A549 (cell line): ENCODE data around the gene DET1. TPM values are rescaled to one million over a fixed set of nuclear protein-coding genes. Genes with fewer than 3 reads are reported as not detected.
"Not testable (repeated sequence)": the region's sequence is repeated elsewhere in the genome, so short reads cannot be mapped to it uniquely, and the experiment has no call there.

Experiments used
- ATAC-seq, 2 experiments: fragments of 200-7000 bp in 1 of 2; fragments of >200 bp in 1 of 2; cut with Nextera tagmentation in 1 of 2; cut with Tn5 transposase in 1 of 2; 3 replicates each; pipeline versions ENCODE4 v1.8.0 to v1.9.1; 2018 to 2020; ENCODE audit warnings: mild to moderate bottlenecking in 1 of 2, moderate library complexity in 1 of 2
- CTCF ChIA-PET: fragments of 300-600 bp; sonication (Branson Sonifier 250); formaldehyde crosslinking; extraction: SDS; loops from one replicate; lab custom pipeline; 2021; ENCODE audit warnings: antibody characterized with exemption, inconsistent platforms; lab: Yijun Ruan, JAX
- POLR2A ChIA-PET: fragments of 350-600 bp; formaldehyde crosslinking; extraction: SDS; loops from one replicate; lab custom pipeline; 2021; ENCODE audit warnings: antibody characterized with exemption, inconsistent platforms; lab: Yijun Ruan, JAX
- DNase-seq, 2 experiments: peaks; one replicate each; pipeline versions ENCODE4 v3.0.0 to v3.0.0-alpha.2; 2011 to 2016; ENCODE audit warnings: low read depth in 1 of 2, low spot score in 1 of 2
- FAIRE-seq: peaks from 2 replicates; lab custom pipeline; 2011; peaks lifted over from hg19 to GRCh38; lab: Jason Lieb, UNC
- H3K27ac ChIP-seq, 2 experiments: fragments of >200 bp; sonication (Bioruptor Twin); formaldehyde crosslinking; 3 replicates each; pipeline ENCODE4 v1.5.1; 2016 to 2017
- H3K4me1 ChIP-seq: fragments of >200 bp; sonication (Bioruptor Twin); formaldehyde crosslinking; 3 replicates; pipeline ENCODE4 v1.6.1; 2016
- H3K4me2 ChIP-seq: fragments of >200 bp; sonication (Bioruptor Twin); formaldehyde crosslinking; 3 replicates; pipeline ENCODE4 v1.6.1; 2016
- H3K4me3 ChIP-seq: fragments of >200 bp; sonication (Bioruptor Twin); formaldehyde crosslinking; 3 replicates; pipeline ENCODE4 v1.5.1; 2016
- H3K9me3 ChIP-seq: fragments of >200 bp; sonication (Bioruptor Twin); formaldehyde crosslinking; 3 replicates; pipeline ENCODE4 v1.6.1; 2016
- ATOH8 ChIP-seq: fragments of 250-450 bp; sonication (Bioruptor Pico); IDR thresholded peaks from 2 replicates; pipeline ENCODE4 v1.5.0; 2020; ENCODE audit warnings: low read depth, mild to moderate bottlenecking, moderate library complexity
- CHD2 ChIP-seq: fragments of 150-350 bp; IDR thresholded peaks from 2 replicates; pipeline ENCODE4 v1.6.1; 2014; ENCODE audit warnings: low read length; ENCODE audit not compliant: partially characterized antibody
- CTCF ChIP-seq: fragments of >200 bp; sonication (Bioruptor Twin); formaldehyde crosslinking; IDR thresholded peaks from 3 replicates; pipeline ENCODE4 v1.5.1; 2016
- FOSB ChIP-seq: fragments of 250-450 bp; sonication (Bioruptor Pico); IDR thresholded peaks from 2 replicates; pipeline ENCODE4 v1.5.0; 2020; ENCODE audit warnings: mild to moderate bottlenecking, moderate library complexity
- GATA3 ChIP-seq: IDR thresholded peaks from 2 replicates; pipeline ENCODE4 v1.6.1; 2012; ENCODE audit warnings: borderline replicate concordance
- HDAC2 ChIP-seq: fragments of 200-600 bp; sonication (generic); IDR thresholded peaks from 2 replicates; pipeline ENCODE4 v1.6.1; 2016
- HEYL ChIP-seq: fragments of 250-450 bp; sonication (Bioruptor Pico); IDR thresholded peaks from 2 replicates; pipeline ENCODE4 v1.8.0; 2021; ENCODE audit warnings: mild to moderate bottlenecking, moderate library complexity
- HOXA7 ChIP-seq: fragments of 250-450 bp; sonication (Bioruptor Pico); IDR thresholded peaks from 2 replicates; pipeline ENCODE4 v1.5.0; 2020; ENCODE audit warnings: mild to moderate bottlenecking, moderate library complexity
- HOXB5 ChIP-seq: fragments of 250-450 bp; sonication (Bioruptor Pico); IDR thresholded peaks from 2 replicates; pipeline ENCODE4 v1.5.0; 2020; ENCODE audit warnings: mild to moderate bottlenecking, moderate library complexity
- KDM1A ChIP-seq: fragments of 200-600 bp; sonication (generic); IDR thresholded peaks from 2 replicates; pipeline ENCODE4 v1.6.1; 2016; ENCODE audit warnings: low read depth, mild to moderate bottlenecking
- MAFK ChIP-seq: fragments of 450-650 bp; IDR thresholded peaks from 2 replicates; pipeline ENCODE4 v1.6.1; 2014; ENCODE audit not compliant: partially characterized antibody
- MAZ ChIP-seq: fragments of 150-350 bp; IDR thresholded peaks from 2 replicates; pipeline ENCODE4 v1.6.1; 2014; ENCODE audit warnings: antibody characterized with exemption, low read depth, low read length, borderline replicate concordance
- NR3C1 ChIP-seq: fragments of >200 bp; sonication (Bioruptor Twin); formaldehyde crosslinking; IDR thresholded peaks from 3 replicates; pipeline ENCODE4 v1.6.1; 2017
- PHF8 ChIP-seq: fragments of 200-600 bp; sonication (generic); IDR thresholded peaks from 2 replicates; pipeline ENCODE4 v1.6.1; 2016; ENCODE audit warnings: low read depth, mild to moderate bottlenecking, antibody characterized with exemption, moderate library complexity, borderline replicate concordance
- POLR2AphosphoS2 ChIP-seq: conservative IDR thresholded peaks from 2 replicates; pipeline ENCODE4 v1.6.1; 2012; ENCODE audit warnings: low read length, improper control_type of control experiment, inconsistent platforms
- RAD21 ChIP-seq, 2 experiments: fragments of >200 bp in 1 of 2; sonication (Bioruptor Twin) in 1 of 2; formaldehyde crosslinking in 1 of 2; IDR thresholded peaks in 1 of 2; conservative IDR thresholded peaks in 1 of 2; 2 replicates in 1 of 2; 3 replicates in 1 of 2; pipeline ENCODE4 v1.6.1; 2012 to 2018; ENCODE audit warnings: inconsistent platforms in 1 of 2
- RCOR1 ChIP-seq: fragments of 150-350 bp; IDR thresholded peaks from 2 replicates; pipeline ENCODE4 v1.6.1; 2014; ENCODE audit warnings: antibody characterized with exemption, low read length, low read depth
- RFX5 ChIP-seq: fragments of 450-650 bp; IDR thresholded peaks from 2 replicates; pipeline ENCODE4 v1.7.1; 2014; ENCODE audit warnings: antibody characterized with exemption, mild to moderate bottlenecking, moderate library complexity
- RNF2 ChIP-seq: fragments of 200-600 bp; sonication (generic); IDR thresholded peaks from 2 replicates; pipeline ENCODE4 v1.6.1; 2016; ENCODE audit warnings: low read depth, mild to moderate bottlenecking, antibody characterized with exemption, moderate library complexity, borderline replicate concordance
- SMC3 ChIP-seq: fragments of >200 bp; sonication (Bioruptor Twin); formaldehyde crosslinking; IDR thresholded peaks from 3 replicates; pipeline ENCODE4 v1.6.1; 2018; ENCODE audit warnings: inconsistent platforms
- TFCP2L1 ChIP-seq: fragments of 250-450 bp; sonication (Bioruptor Pico); IDR thresholded peaks from 2 replicates; pipeline ENCODE4 v1.5.0; 2021; ENCODE audit warnings: mild to moderate bottlenecking
- ZC3H11A ChIP-seq: fragments of 450-650 bp; IDR thresholded peaks from 2 replicates; pipeline ENCODE4 v1.6.1; 2014; ENCODE audit warnings: antibody characterized with exemption, mild to moderate bottlenecking
- ZFP36 ChIP-seq: fragments of 450-650 bp; IDR thresholded peaks from 2 replicates; pipeline ENCODE4 v1.6.1; 2014; ENCODE audit warnings: borderline replicate concordance; ENCODE audit not compliant: partially characterized antibody
- ZNF302 ChIP-seq: fragments of 250-450 bp; sonication (Bioruptor Pico); IDR thresholded peaks from 2 replicates; pipeline ENCODE4 v1.9.0; 2021; ENCODE audit warnings: inconsistent platforms, mild to moderate bottlenecking, moderate library complexity
- WGBS: methylation state at CpG from one replicate; pipeline ENCODE4 v1.1.6; 2017; ENCODE audit errors: missing lambda C conversion rate; 5-methylcytosine and 5-hydroxymethylcytosine counted together
- polyA plus RNA-seq, 4 experiments: library from polyadenylated mRNA; depleted of rRNA in 3 of 4; stranded (reverse); fragments of >200 nt; fragmentation: RNase III in 1 of 4; extraction: RNeasy Plus Mini Kit Qiagen cat#74134 plus additional on column Dnase treatment in 1 of 4; gene quantifications; 2 replicates in 3 of 4; 3 replicates in 1 of 4; pipeline ENCODE4 v1.2.3, GENCODE V29; 2011 to 2017
- TF ChIP-seq, protein P1 (sequence below): fragments of 150-350 bp; IDR thresholded peaks from 2 replicates; pipeline ENCODE4 v1.6.1; 2014; ENCODE audit warnings: low read depth, mild to moderate bottlenecking, low read length
- TF ChIP-seq, protein P2 (sequence below): IDR thresholded peaks from 2 replicates; pipeline ENCODE4 v1.6.1; 2012
- TF ChIP-seq, protein P3 (sequence below): fragments of >200 bp; sonication (Bioruptor Twin); formaldehyde crosslinking; IDR thresholded peaks from 3 replicates; pipeline ENCODE4 v1.6.1; 2016

Gene DET1
- polyA plus RNA-seq, 2 of the 4 experiments (the other 2 are of a cell fraction) = 3.9 to 12.4 TPM

- WGBS = 94% methylated on average over 6 of the region's 6 CpGs
- ATAC-seq = no peak
These were observed 75.7 kb downstream of the DET1 start for GRCh38 chr15:88470625-88471372.

GRCh38 chr15:88469321-88469720, 77.2 kb downstream of the DET1 start:
- DNase-seq (no peak), ATAC-seq (no peak), FAIRE-seq (no peak)
- CTCF ChIA-PET = interaction anchor here (0.6 to 3.7 kb wide), 8 partner anchors 8 to 368 kb away, joined by 3 to 18 read pairs (median 4); no protein-coding TSS in a partner anchor
- WGBS = 94% methylated on average over 2 of the region's 2 CpGs
- Histone ChIP-seq H3K4me1 (peaks cover 18% of the 10 kb centered on the region), H3K27ac (no peak overlapping the region), H3K4me3 (no peak overlapping the region), H3K9me3 (no peaks in the 10 kb centered on the region), H3K4me2 (no peak overlapping the region)
- TF ChIP-seq POLR2AphosphoS2 (no peak), MAFK (no peak), RCOR1 (no peak), PHF8 (no peak), ZFP36 (no peak), SMC3 (no peak), CHD2 (no peak), RFX5 (no peak), FOSB (no peak), CTCF (no peak), HDAC2 (no peak), HOXA7 (CRISPR knock-in tag) (no peak), RAD21 (conservative IDR thresholded peaks at IDR 0.05 in 1 of 2, IDR thresholded peaks at IDR 0.05 in 1 of 2) (no peak), GATA3 (no peak), HEYL (CRISPR knock-in tag) (no peak), RNF2 (no peak)
- TF ChIP-seq, protein P1, sequence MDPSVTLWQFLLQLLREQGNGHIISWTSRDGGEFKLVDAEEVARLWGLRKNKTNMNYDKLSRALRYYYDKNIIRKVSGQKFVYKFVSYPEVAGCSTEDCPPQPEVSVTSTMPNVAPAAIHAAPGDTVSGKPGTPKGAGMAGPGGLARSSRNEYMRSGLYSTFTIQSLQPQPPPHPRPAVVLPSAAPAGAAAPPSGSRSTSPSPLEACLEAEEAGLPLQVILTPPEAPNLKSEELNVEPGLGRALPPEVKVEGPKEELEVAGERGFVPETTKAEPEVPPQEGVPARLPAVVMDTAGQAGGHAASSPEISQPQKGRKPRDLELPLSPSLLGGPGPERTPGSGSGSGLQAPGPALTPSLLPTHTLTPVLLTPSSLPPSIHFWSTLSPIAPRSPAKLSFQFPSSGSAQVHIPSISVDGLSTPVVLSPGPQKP = no peak
- TF ChIP-seq, protein P2, sequence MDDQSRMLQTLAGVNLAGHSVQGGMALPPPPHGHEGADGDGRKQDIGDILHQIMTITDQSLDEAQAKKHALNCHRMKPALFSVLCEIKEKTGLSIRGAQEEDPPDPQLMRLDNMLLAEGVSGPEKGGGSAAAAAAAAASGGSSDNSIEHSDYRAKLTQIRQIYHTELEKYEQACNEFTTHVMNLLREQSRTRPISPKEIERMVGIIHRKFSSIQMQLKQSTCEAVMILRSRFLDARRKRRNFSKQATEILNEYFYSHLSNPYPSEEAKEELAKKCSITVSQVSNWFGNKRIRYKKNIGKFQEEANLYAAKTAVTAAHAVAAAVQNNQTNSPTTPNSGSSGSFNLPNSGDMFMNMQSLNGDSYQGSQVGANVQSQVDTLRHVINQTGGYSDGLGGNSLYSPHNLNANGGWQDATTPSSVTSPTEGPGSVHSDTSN = no peak
- POLR2A ChIA-PET = no interaction called here

More at GRCh38 chr15:88470625-88471372, 75.7 kb downstream of the DET1 start:
- Histone ChIP-seq H3K27ac (no peak overlapping the region), H3K9me3 (no peaks in the 10 kb centered on the region), H3K4me1 (peaks cover 12% of the 10 kb centered on the region), H3K4me2 (no peak overlapping the region), H3K4me3 (no peak overlapping the region)
- no peak for TF ChIP-seq ZNF302 (CRISPR knock-in tag)
- no peak for TF ChIP-seq TFCP2L1 (CRISPR knock-in tag)
- TF ChIP-seq, protein P3, sequence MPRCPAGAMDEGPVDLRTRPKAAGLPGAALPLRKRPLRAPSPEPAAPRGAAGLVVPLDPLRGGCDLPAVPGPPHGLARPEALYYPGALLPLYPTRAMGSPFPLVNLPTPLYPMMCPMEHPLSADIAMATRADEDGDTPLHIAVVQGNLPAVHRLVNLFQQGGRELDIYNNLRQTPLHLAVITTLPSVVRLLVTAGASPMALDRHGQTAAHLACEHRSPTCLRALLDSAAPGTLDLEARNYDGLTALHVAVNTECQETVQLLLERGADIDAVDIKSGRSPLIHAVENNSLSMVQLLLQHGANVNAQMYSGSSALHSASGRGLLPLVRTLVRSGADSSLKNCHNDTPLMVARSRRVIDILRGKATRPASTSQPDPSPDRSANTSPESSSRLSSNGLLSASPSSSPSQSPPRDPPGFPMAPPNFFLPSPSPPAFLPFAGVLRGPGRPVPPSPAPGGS = no peak
- no peak for TF ChIP-seq MAFK
- TF ChIP-seq NR3C1 = no peak
- TF ChIP-seq KDM1A = no peak
- no peak for TF ChIP-seq HOXB5 (CRISPR knock-in tag)
- no peak for TF ChIP-seq MAZ
- TF ChIP-seq ZC3H11A = no peak
- TF ChIP-seq POLR2AphosphoS2 = no peak
- TF ChIP-seq GATA3 = no peak
- TF ChIP-seq ATOH8 (CRISPR knock-in tag) = no peak
- TF ChIP-seq RNF2 = no peak
- no peak for TF ChIP-seq FOSB
- TF ChIP-seq ZFP36 = no peak
- ChIA-PET POLR2A (no interaction called here), CTCF (interaction anchor here (1.0 to 3.7 kb wide), 7 partner anchors 11 to 187 kb away, joined by 3 to 16 read pairs (median 4); no protein-coding TSS in a partner anchor)
- no peak for FAIRE-seq
- DNase-seq = no peak

GRCh38 chr15:88468721-88469120, 77.8 kb downstream of the DET1 start:
- POLR2A ChIA-PET = not testable (repeated sequence)
- 92% methylated on average over 10 of the region's 10 CpGs for WGBS

More at GRCh38 chr15:88468721-88469120, 77.8 kb downstream of the DET1 start:
- DNase-seq, H3K9me3 ChIP-seq, ATAC-seq, FAIRE-seq, H3K27ac ChIP-seq: not testable (repeated sequence)
- peak overlapping the region; percentile 75 for H3K4me2 ChIP-seq
- H3K4me1 ChIP-seq = peaks cover 18% of the 10 kb centered on the region
- CTCF ChIA-PET = interaction anchor here (0.6 to 3.7 kb wide), 7 partner anchors 9 to 369 kb away, joined by 3 to 18 read pairs (median 4); no protein-coding TSS in a partner anchor
- H3K4me3 ChIP-seq = peak overlapping the region; percentile 73; the same call in 2 of the 3 replicates
